Measurements from ENCODE around the gene ATP6V0A4.

GRCh38 chr7:138738551-138739335, 59.3 kb downstream of the ATP6V0A4 start:
- no peak for TF ChIP-seq TAF1 (IDR thresholded peaks at IDR 0.05; ENCODE audit: borderline replicate concordance, insufficient read depth, low read length)
- TF ChIP-seq REST (IDR thresholded peaks at IDR 0.05; ENCODE audit: insufficient read depth in 1 of 2, low read depth in 2 of 2, low read length in 2 of 2), result no peak
